BLaER1 (cell line): ENCODE results near the gene SYNGR3.

Experiments
- H3K27ac ChIP-seq: shearing (Covaris generic); formaldehyde crosslinking; 2 replicates; pipeline ENCODE4 v1.8.1; 2022
- H3K27me3 ChIP-seq: shearing (Covaris generic); formaldehyde crosslinking; 2 replicates; pipeline ENCODE4 v1.8.1; 2022
- H3K36me3 ChIP-seq: shearing (Covaris generic); formaldehyde crosslinking; 2 replicates; pipeline ENCODE4 v1.8.1; 2022
- H3K4me1 ChIP-seq: shearing (Covaris generic); formaldehyde crosslinking; 2 replicates; pipeline ENCODE4 v1.8.1; 2022
- H3K4me2 ChIP-seq: shearing (Covaris generic); formaldehyde crosslinking; 2 replicates; pipeline ENCODE4 v1.8.1; 2022
- H3K4me3 ChIP-seq: shearing (Covaris generic); formaldehyde crosslinking; 2 replicates; pipeline ENCODE4 v1.8.1; 2022
- H3K9ac ChIP-seq: shearing (Covaris generic); formaldehyde crosslinking; 2 replicates; pipeline ENCODE4 v1.8.1; 2022
- H3K9me3 ChIP-seq: shearing (Covaris generic); formaldehyde crosslinking; 2 replicates; pipeline ENCODE4 v1.8.1; 2022
- H4K20me1 ChIP-seq: shearing (Covaris generic); formaldehyde crosslinking; 2 replicates; pipeline ENCODE4 v1.8.1; 2022
- Cebpa-rat ChIP-seq: shearing (Covaris generic); IDR thresholded peaks from 2 replicates; pipeline ENCODE4 v1.8.1; 2022

The SYNGR3 gene

DNA sequence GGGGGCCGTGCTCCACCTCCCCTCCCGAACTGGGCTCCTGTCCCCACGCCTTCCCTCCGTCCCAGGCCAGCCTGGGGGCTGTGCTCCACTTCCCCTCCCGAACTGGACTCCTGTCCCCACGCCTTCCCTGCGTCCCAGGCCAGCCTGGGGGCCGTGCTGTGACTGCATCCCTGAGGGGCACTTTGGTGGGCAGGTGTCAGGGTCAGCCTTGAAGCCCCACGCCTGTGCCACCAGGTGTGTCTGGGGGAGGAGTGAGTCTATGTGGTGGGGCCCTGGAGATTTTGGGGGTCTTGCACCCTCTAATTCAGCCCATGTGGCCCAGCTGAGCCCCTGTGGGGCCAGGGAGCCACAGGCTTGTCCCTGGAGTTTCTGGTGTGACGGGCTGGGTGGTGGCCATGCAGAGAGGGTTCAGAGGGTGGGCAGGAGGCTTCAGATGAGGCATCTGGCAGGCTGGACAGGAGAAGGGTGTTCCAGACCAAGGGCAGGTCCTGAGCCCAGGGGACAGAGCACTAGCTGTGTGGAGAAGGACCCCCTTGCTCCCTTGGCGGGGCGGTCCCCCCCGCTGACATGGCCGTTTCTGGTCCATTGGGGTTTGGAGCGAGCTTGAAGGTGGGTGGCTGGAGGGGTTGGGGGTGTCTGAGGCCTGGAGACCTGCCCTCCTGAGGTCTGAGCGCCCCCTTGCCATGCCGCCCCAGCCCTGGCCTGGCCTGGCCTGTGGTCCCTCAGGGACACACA is 45.1 kb downstream of the SYNGR3 start:
- no peaks in the 10 kb centered on the region for H3K9me3 ChIP-seq
- no peak for TF ChIP-seq Cebpa-rat
- peak overlapping the region; percentile 78 for H3K27ac ChIP-seq
- H3K9ac ChIP-seq = peak overlapping the region; percentile 66
- H3K4me1 ChIP-seq = peaks cover 100% of the 10 kb centered on the region
- no peaks in the 10 kb centered on the region for H4K20me1 ChIP-seq
- H3K27me3 ChIP-seq = no peaks in the 10 kb centered on the region
- peaks cover 17% of the 10 kb centered on the region for H3K36me3 ChIP-seq
- peak overlapping the region; percentile 14; the same call in 1 of the 2 replicates for H3K4me3 ChIP-seq
- H3K4me2 ChIP-seq = peak overlapping the region; percentile 94

DNA sequence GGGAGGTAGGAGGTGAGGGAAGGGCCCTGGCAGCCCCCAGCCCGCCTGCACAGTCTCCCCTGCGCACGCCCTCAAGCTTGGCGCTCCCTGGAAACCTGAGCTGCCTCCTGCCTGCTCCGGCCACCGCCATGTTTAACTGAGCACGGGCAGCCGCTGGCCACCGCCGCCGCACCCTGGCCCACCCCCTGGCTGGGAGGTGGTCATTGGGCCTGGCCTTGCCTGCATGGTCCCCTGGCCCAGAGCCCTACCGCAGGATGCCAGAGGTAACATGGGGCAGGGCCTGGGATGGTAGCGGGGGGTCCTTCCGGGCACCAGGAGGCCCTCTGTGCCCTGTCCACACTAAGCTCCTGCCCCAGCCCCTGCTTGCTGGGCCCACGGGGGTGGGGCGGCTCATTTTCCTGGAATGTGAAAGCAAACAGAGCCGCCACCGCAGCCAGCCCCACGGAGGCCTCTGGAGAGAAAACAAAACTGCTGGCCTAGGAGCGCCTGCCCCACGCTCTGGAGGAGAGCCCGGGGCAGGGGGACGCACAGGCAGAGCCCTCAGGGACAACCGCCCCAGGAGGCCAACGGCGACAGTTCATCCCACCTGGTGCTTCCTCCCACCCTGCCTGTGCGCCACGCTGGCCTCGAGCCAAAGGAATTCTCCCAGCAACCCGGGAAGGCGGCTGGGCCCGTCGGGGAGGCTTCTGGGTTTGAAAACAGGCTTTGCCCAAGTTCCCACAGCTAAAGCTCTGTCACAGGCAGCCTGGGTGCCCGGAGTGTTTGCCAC is 45.8 kb downstream of the SYNGR3 start:
- H3K4me2 ChIP-seq = peak overlapping the region; percentile 94
- peak overlapping the region; percentile 66 for H3K9ac ChIP-seq
- H3K27me3 ChIP-seq = no peaks in the 10 kb centered on the region
- H4K20me1 ChIP-seq = no peaks in the 10 kb centered on the region
- H3K4me1 ChIP-seq = peaks cover 100% of the 10 kb centered on the region
- H3K9me3 ChIP-seq = no peaks in the 10 kb centered on the region
- peak overlapping the region; percentile 24; the same call in 1 of the 2 replicates for H3K4me3 ChIP-seq
- TF ChIP-seq Cebpa-rat = no peak
- peak overlapping the region; percentile 78 for H3K27ac ChIP-seq
- peaks cover 13% of the 10 kb centered on the region for H3K36me3 ChIP-seq

DNA sequence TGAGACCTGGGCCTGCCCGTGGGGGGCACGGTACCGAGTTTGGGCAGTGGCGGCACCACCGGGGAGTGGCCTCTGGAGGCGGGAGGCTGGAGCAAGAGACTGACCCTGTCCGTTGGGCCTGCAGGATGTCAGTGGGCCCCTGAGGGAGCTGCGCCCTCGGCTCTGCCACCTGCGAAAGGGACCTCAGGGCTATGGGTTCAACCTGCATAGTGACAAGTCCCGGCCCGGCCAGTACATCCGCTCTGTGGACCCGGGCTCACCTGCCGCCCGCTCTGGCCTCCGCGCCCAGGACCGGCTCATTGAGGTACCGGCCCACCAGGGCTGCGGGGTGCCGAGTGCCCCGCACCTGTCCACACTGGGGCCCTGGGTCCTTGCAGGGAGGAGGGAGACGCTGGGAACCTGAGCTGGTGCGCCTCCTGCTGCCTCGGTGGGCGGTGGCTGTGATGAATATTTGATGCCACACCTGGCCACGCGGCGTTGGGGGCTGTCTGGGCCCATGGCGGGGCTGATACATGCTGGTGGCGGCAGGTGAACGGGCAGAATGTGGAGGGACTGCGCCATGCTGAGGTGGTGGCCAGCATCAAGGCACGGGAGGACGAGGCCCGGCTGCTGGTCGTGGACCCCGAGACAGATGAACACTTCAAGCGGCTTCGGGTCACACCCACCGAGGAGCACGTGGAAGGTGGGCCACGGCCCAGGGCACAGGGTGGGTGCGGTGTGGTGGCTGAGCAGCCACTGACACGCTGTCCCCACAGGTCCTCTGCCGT is 46.6 kb downstream of the SYNGR3 start:
- no peaks in the 10 kb centered on the region for H3K9me3 ChIP-seq
- H3K4me1 ChIP-seq = peaks cover 100% of the 10 kb centered on the region
- no peak for TF ChIP-seq Cebpa-rat
- H3K36me3 ChIP-seq = peaks cover 13% of the 10 kb centered on the region
- H3K4me2 ChIP-seq = peak overlapping the region; percentile 94
- no peaks in the 10 kb centered on the region for H3K27me3 ChIP-seq
- no peaks in the 10 kb centered on the region for H4K20me1 ChIP-seq
- H3K4me3 ChIP-seq = peak overlapping the region; percentile 24; the same call in 1 of the 2 replicates
- H3K27ac ChIP-seq = peak overlapping the region; percentile 78
- H3K9ac ChIP-seq = peak overlapping the region; percentile 66

DNA sequence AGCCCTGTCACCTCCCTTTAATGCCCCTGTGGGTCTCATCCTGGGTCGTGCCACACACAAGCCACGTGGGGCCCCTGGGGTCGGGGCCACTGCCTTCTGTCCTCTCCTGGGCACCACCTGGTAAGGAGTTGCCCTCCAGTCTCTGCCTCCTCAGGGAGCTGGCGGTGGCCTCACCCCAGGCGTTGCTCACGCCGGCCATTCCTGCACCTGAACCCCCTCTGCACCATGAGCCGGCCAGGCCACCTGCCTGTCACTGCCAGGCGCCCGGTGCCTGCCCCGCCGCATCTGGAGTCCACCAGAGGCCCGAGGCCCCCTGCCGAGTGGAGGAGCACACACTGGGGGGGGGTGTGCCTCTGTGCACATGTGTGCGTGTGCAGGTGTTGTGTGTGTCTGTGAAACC is 47.3 kb downstream of the SYNGR3 start:
- TF ChIP-seq Cebpa-rat = no peak

DNA sequence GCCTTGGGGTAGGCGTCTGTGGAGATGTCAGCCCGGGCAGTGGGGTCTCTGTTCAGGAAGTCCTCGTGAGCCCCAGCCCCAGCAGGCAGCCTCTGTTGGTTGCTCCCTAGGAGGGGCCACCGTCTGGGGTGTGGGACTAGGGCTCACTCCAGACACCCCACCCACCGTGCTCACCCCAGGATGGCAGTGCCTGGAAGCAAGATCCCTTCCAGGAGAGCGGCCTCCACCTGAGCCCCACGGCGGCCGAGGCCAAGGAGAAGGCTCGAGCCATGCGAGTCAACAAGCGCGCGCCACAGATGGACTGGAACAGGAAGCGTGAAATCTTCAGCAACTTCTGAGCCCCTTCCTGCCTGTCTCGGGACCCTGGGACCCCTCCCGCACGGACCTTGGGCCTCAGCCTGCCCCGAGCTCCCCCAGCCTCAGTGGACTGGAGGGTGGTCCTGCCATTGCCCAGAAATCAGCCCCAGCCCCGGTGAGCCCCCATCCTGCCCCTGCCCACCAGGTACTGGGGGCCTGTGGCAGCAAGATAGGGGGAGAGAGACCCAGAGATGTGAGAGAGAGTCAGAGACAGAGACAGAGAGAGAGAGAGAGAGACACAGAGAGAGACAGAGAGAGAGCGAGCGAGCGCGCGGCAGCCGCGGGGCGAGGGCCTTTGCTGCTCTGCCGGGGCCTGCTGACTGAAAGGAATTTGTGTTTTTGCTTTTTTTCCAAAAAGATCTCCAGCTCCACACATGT is 48.0 kb downstream of the SYNGR3 start:
- no peaks in the 10 kb centered on the region for H3K27me3 ChIP-seq
- H3K4me3 ChIP-seq = no peak overlapping the region
- peak overlapping the region; percentile 94 for H3K4me2 ChIP-seq
- peaks cover 98% of the 10 kb centered on the region for H3K4me1 ChIP-seq
- H4K20me1 ChIP-seq = no peaks in the 10 kb centered on the region
- H3K36me3 ChIP-seq = peaks cover 13% of the 10 kb centered on the region
- no peaks in the 10 kb centered on the region for H3K9me3 ChIP-seq
- TF ChIP-seq Cebpa-rat = no peak
- H3K27ac ChIP-seq = peak overlapping the region; percentile 78
- peak overlapping the region; percentile 50 for H3K9ac ChIP-seq

More for the DNA sequence above, 47.3 kb downstream of the SYNGR3 start:
- Histone ChIP-seq H3K4me2 (peak overlapping the region; percentile 94), H3K27me3 (no peaks in the 10 kb centered on the region), H3K36me3 (peaks cover 13% of the 10 kb centered on the region), H4K20me1 (no peaks in the 10 kb centered on the region), H3K27ac (peak overlapping the region; percentile 78), H3K9me3 (no peaks in the 10 kb centered on the region), H3K4me1 (peaks cover 100% of the 10 kb centered on the region), H3K9ac (peak overlapping the region; percentile 50; the same call in 1 of the 2 replicates), H3K4me3 (no peak overlapping the region)

DNA sequence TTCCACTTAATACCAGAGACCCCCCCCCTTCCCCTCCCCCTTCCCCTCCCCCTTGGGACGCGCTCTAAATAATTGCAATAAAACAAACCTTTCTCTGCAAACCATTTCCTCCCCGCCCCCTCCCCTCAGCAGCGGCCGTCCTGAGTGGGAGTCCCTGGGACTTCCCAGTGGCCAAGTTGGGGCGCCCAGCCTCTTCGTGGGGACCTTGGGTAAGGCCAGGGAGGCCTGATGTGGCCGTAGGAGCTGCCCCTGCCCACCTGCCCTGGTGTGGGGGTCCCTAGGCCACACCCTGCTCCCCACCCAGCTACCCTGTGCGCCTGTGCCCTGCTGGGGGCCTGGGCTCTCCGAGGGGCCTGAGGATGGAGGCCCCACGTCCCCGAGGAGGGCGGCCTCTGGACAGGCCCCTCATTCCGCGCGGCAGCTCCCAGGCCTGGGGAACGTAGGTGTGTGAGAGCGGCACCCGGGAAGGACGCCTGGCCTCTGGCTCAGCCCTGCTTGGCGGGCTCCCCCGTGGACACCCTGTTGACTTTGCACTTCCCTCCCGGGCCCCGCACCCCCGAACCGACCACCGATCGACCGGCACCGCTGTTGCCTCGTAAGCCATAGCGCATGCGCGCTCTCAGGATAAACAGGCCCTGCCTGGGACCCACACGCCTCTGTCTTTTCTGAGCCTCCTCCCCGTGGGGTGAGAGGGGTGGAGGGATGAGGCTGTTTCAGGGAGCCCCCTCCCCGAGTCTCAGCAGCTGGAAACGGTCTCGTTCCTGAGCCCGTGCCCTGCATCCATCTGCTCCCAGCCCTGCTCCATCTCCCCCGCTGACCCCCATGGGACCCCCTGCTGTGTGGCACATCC is 48.8 kb downstream of the SYNGR3 start:
- H3K36me3 ChIP-seq = peaks cover 13% of the 10 kb centered on the region
- no peaks in the 10 kb centered on the region for H4K20me1 ChIP-seq
- no peak overlapping the region; the same call in 1 of the 2 replicates for H3K4me3 ChIP-seq
- TF ChIP-seq Cebpa-rat = no peak
- H3K4me1 ChIP-seq = peaks cover 98% of the 10 kb centered on the region
- peak overlapping the region; percentile 82 for H3K27ac ChIP-seq
- peak overlapping the region; percentile 69 for H3K9ac ChIP-seq
- H3K4me2 ChIP-seq = peak overlapping the region; percentile 94
- H3K9me3 ChIP-seq = no peaks in the 10 kb centered on the region
- no peaks in the 10 kb centered on the region for H3K27me3 ChIP-seq

DNA sequence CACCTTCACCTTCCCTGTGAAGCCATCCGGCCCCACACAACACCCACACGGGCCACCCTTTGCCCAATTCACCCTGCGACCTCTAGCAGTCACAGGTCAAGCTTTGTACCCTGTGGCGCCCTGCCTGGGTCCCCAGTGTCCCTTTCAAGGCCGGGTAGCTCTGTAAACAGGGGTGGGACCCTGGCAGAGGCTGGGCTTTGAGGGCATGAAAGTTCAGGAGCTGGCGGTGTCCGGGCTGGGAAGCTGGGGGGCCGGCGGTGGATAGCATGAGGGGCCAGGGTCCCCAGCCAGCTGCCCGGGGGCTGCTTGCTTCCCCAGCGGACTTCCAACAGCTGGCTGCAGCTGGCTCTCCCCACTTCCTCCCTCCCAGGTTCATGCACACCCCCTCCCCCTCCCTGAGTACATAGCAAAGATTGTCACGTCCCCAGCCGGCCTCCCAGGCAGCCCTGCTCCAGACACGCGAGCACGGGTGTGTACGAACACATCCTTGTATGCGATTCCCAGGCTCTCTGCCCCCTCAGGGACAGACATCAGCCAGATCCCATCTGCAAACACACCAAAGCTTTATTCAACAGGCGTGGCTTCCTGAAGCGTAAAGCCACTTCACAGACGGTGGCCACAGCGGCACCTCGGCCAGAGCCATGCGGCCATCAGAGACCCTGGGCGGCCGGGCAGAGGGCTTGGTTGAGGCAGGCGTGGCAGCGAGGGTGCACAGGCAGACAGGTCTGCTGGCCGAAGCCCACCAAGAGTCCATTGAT is 49.7 kb downstream of the SYNGR3 start:
- no peak for TF ChIP-seq Cebpa-rat
- Histone ChIP-seq H3K4me1 (peaks cover 98% of the 10 kb centered on the region), H3K9me3 (no peaks in the 10 kb centered on the region), H3K4me3 (peak overlapping the region; percentile 29; the same call in 1 of the 2 replicates), H3K36me3 (peaks cover 13% of the 10 kb centered on the region), H3K9ac (peak overlapping the region; percentile 69), H3K27ac (peak overlapping the region; percentile 82), H3K4me2 (peak overlapping the region; percentile 94), H4K20me1 (no peaks in the 10 kb centered on the region), H3K27me3 (no peaks in the 10 kb centered on the region)
